ENCODE results near the gene STK11IP. TPM values are rescaled to one million over a fixed set of nuclear protein-coding genes. Genes with fewer than 3 reads are reported as not detected.

Gene STK11IP
- total and polyA plus RNA-seq, 2 of the 13 experiments (the other 11 are each of a cell fraction or from before 2014, with no cell fraction given) = 12.8 to 24.0 TPM

GRCh38 chr2:219631406-219631891 lies 33.8 kb downstream of the STK11IP start (continued):
- TF ChIP-seq ZEB1 (IDR thresholded peaks at IDR 0.05; ENCODE audit: insufficient replicate concordance, low read depth) = no peak

- ATAC-seq (no peak), DNase-seq (ENCODE audit: low spot score) (no peak), FAIRE-seq (no peak)
- Histone ChIP-seq H3K36me3 (replicated peaks in 1 of 2; ENCODE audit: control insufficient read depth in 1 of 2, insufficient read depth in 2 of 2, low read length in 2 of 2) (no peaks in the 10 kb centered on the region), H4K20me1 (ENCODE audit: insufficient read depth, low read length) (no peaks in the 10 kb centered on the region), H3K9ac (ENCODE audit: insufficient read depth, low read depth, low read length) (no peak overlapping the region), H3K4me1 (ENCODE audit: insufficient read depth, low read length) (peaks cover 37% of the 10 kb centered on the region), H3K79me2 (ENCODE audit: insufficient read depth, low read length) (no peaks in the 10 kb centered on the region), H3K4me2 (ENCODE audit: low read depth, low read length) (no peak overlapping the region), H3K27ac (ENCODE audit: extremely low read length, insufficient read depth, low read length) (no peak overlapping the region), H2AFZ (ENCODE audit: low read length) (no peak overlapping the region), H3K4me3 (replicated peaks in 1 of 3; ENCODE audit: insufficient read depth in 1 of 3, low read depth in 2 of 3, low read length in 3 of 3) (no peak overlapping the region), H3K27me3 (ENCODE audit: control insufficient read depth in 1 of 2, insufficient read depth in 2 of 2, low read length in 2 of 2) (peaks cover 26 to 94% of the 10 kb centered on the region in 2 experiments), H3K9me3 (ENCODE audit: low read length) (no peaks in the 10 kb centered on the region)
- intact Hi-C loops (cut with micrococcal nuclease; ENCODE audit: unreplicated experiment) = no loop called here
- WGBS (ENCODE audit: low lambda C conversion rate) = 44% methylated on average over 32 of the region's 34 CpGs
- CTCF ChIA-PET (ENCODE audit: low intra/inter-chr PET ratio, low total read pairs) = no interaction called here
- TF ChIP-seq NFE2L1 (CRISPR knock-in tag; IDR thresholded peaks at IDR 0.05; ENCODE audit: borderline replicate concordance) = no peak
- TF ChIP-seq ZNF367 (CRISPR knock-in tag; IDR thresholded peaks at IDR 0.05; ENCODE audit: borderline replicate concordance) = no peak
- TF ChIP-seq PAF1 (CRISPR knock-in tag; IDR thresholded peaks at IDR 0.05) = no peak
- no peak for TF ChIP-seq MTA1 (CRISPR knock-in tag; IDR thresholded peaks at IDR 0.05; ENCODE audit: borderline replicate concordance)
- TF ChIP-seq CBX1 (IDR thresholded peaks at IDR 0.05; ENCODE audit: low read depth) = no peak
- TF ChIP-seq JUNB (CRISPR knock-in tag; IDR thresholded peaks at IDR 0.05; ENCODE audit: borderline replicate concordance) = no peak
- TF ChIP-seq ZNF740 (CRISPR knock-in tag; IDR thresholded peaks at IDR 0.05) = no peak
- no peak for TF ChIP-seq ZZZ3 (CRISPR knock-in tag; IDR thresholded peaks at IDR 0.05; ENCODE audit: borderline replicate concordance)
- no peak for TF ChIP-seq ZNF432 (CRISPR knock-in tag; IDR thresholded peaks at IDR 0.05; ENCODE audit: borderline replicate concordance)
- no TSS peak for BruUV-seq (replicated peaks)
- POLR2A ChIA-PET = no interaction called here
- in situ Hi-C loops (cut with HindIII; ENCODE audit: extremely low pct_ligation_motif_present, low pct_unique_long_range_greater_than_20kb) = no loop called here
These were observed 34.5 kb downstream of the STK11IP start for GRCh38 chr2:219631904-219632759.

All from HepG2 (cell line).